ENCODE measurements around the gene AK5.

DNA sequence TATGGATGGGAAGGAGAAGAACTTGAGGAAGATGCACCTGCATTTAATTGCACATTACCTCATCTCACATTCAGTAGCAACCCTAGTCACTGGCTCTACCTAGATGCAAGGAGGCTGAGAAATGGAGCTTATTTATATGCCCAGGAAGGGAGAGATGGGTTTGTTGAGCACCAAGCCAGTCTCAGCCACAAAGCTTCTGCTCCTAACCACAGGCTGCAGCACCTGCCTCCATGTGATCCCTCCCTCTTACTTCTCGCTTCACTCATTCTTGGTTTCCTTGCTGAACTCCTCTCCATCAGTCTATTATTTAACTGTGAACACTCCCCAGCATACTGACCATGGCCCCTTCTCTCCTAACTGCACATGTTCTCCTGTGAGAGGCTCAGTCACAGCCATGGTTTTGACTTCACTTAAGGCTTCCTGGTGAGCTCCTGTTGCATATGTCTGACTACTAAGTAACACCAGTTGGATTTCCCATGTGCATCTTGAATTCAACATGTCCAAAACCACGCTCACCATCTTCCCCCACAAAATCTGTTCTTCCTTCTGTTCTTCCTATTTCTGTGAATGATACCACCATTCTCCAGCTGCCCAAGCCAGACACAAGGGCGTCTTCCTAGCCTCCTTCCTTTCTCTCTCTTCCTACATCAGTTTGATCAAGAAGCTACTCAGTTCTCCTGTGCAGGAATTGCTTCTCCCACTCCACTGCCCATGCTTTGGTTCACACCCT lies 139.8 kb downstream of the AK5 start:
- TF ChIP-seq, protein P1, sequence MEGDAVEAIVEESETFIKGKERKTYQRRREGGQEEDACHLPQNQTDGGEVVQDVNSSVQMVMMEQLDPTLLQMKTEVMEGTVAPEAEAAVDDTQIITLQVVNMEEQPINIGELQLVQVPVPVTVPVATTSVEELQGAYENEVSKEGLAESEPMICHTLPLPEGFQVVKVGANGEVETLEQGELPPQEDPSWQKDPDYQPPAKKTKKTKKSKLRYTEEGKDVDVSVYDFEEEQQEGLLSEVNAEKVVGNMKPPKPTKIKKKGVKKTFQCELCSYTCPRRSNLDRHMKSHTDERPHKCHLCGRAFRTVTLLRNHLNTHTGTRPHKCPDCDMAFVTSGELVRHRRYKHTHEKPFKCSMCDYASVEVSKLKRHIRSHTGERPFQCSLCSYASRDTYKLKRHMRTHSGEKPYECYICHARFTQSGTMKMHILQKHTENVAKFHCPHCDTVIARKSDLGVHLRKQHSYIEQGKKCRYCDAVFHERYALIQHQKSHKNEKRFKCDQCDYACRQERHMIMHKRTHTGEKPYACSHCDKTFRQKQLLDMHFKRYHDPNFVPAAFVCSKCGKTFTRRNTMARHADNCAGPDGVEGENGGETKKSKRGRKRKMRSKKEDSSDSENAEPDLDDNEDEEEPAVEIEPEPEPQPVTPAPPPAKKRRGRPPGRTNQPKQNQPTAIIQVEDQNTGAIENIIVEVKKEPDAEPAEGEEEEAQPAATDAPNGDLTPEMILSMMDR (IDR thresholded peaks at IDR 0.05; ENCODE audit: low read depth, low read length), result no peak
- TF ChIP-seq POLR2A (IDR thresholded peaks at IDR 0.05; ENCODE audit: extremely low read depth, insufficient read length), result no peak
- TF ChIP-seq, protein P2, sequence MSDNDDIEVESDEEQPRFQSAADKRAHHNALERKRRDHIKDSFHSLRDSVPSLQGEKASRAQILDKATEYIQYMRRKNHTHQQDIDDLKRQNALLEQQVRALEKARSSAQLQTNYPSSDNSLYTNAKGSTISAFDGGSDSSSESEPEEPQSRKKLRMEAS (IDR thresholded peaks at IDR 0.05; ENCODE audit: low read depth, low read length), result no peak
- TF ChIP-seq MYC (IDR thresholded peaks at IDR 0.05; ENCODE audit: low read depth, low read length), result no peak

Measured in NB4 (cell line).